Osteocyte (in vitro differentiated cells): Measurements from ENCODE around the gene MRPS30. TPM values are rescaled to one million over a fixed set of nuclear protein-coding genes. Genes with fewer than 3 reads are reported as not detected.
"Not testable (repeated sequence)": the region's sequence is repeated elsewhere in the genome, so short reads cannot be mapped to it uniquely, and the experiment has no call there.

Source experiments
- DNase-seq: peaks from one replicate; pipeline ENCODE4 v3.0.0; 2021; ENCODE audit warnings: mixed read lengths; ENCODE audit not compliant: unreplicated experiment; ENCODE audit errors: extremely low spot score
- H3K27ac Mint-ChIP-seq: one replicate; pipeline ENCODE4 v1.8.0; 2021; ENCODE audit warnings: mild to moderate bottlenecking, mixed read lengths; ENCODE audit not compliant: unreplicated experiment
- H3K27me3 Mint-ChIP-seq: one replicate; pipeline ENCODE4 v1.8.0; 2021; ENCODE audit warnings: mixed read lengths; ENCODE audit not compliant: unreplicated experiment
- H3K36me3 Mint-ChIP-seq: one replicate; pipeline ENCODE4 v1.8.0; 2021; ENCODE audit warnings: mixed read lengths; ENCODE audit not compliant: unreplicated experiment
- H3K4me1 Mint-ChIP-seq: one replicate; pipeline ENCODE4 v1.8.0; 2021; ENCODE audit warnings: mixed read lengths; ENCODE audit not compliant: unreplicated experiment
- H3K4me3 Mint-ChIP-seq: one replicate; pipeline ENCODE4 v1.8.0; 2021; ENCODE audit warnings: mild to moderate bottlenecking, moderate library complexity, mixed read lengths; ENCODE audit not compliant: unreplicated experiment
- H3K9me3 Mint-ChIP-seq: one replicate; pipeline ENCODE4 v1.8.0; 2021; ENCODE audit warnings: mixed read lengths; ENCODE audit not compliant: unreplicated experiment
- long read RNA-seq: library from polyadenylated mRNA; unstranded; transcript quantifications from one replicate; pipeline ENCODE4 v2.0.0, GENCODE V29; 2021
- total RNA-seq: library from RNA; stranded (reverse); gene quantifications from 2 replicates; pipeline ENCODE4 v1.2.1, GENCODE V29; 2021
- TF ChIP-seq, protein P1 (sequence below): fragments of 200-600 bp; sonication (generic); IDR thresholded peaks from 2 replicates; pipeline ENCODE4 v1.5.0; 2021; ENCODE audit warnings: antibody characterized with exemption, mild to moderate bottlenecking, moderate library complexity

MRPS30 gene
- 35.3 and 40.2 TPM in 2 replicates for total RNA-seq
- long read RNA-seq, transcript MRPS30-202 (5 exons, 1,678 nt) = major isoform, 62 of 64 reads
- long read RNA-seq, partial matches to known transcripts = 0 of 64 reads
- long read RNA-seq, other reads (novel, unspliced or antisense) = 2 of 64 reads

DNA sequence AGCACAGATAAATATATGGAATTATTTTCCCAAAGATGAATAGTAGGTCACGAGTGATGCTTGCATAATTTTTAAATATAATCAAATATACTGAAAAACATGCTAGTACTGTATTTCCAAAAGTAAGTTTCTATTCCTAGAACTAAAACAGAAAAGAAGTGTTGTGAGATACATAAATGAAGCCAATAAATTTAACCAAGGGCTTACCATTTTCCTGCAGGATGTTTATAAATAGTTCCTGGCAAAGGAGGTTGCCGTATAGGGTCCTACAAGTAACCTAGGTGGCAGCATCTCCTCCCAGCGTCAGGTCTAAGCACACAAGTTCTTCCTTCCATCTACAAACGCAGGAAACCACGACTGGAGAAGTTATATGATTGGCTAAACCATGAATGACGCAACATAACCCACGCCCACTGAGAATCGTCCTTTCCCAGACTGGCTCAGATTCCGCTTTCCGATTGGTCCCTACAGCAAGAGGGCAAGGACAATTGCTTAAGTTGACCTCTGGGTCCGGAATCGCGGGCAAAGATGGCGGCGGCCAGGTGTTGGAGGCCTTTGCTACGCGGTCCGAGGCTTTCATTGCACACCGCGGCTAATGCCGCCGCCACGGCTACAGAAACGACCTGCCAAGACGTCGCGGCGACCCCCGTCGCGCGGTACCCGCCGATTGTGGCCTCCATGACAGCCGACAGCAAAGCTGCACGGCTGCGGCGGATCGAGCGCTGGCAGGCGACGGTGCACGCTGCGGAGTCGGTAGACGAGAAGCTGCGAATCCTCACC lies at the start of gene MRPS30:
MRPS30 (plus strand) TSS at position 513 of the 780 bp plus-strand sequence; CDS start at position 529, 16 bp downstream.
- peak; percentile 95 for DNase-seq
- Mint-ChIP-seq H3K36me3 (peaks cover 11% of the 10 kb centered on the region), H3K4me3 (peak within 1 kb of the TSS; percentile 93), H3K9me3 (no peaks in the 10 kb centered on the region), H3K27me3 (no peaks in the 10 kb centered on the region), H3K4me1 (peaks cover 23% of the 10 kb centered on the region), H3K27ac (peak within 1 kb of the TSS; percentile 95)
- TF ChIP-seq, protein P1, sequence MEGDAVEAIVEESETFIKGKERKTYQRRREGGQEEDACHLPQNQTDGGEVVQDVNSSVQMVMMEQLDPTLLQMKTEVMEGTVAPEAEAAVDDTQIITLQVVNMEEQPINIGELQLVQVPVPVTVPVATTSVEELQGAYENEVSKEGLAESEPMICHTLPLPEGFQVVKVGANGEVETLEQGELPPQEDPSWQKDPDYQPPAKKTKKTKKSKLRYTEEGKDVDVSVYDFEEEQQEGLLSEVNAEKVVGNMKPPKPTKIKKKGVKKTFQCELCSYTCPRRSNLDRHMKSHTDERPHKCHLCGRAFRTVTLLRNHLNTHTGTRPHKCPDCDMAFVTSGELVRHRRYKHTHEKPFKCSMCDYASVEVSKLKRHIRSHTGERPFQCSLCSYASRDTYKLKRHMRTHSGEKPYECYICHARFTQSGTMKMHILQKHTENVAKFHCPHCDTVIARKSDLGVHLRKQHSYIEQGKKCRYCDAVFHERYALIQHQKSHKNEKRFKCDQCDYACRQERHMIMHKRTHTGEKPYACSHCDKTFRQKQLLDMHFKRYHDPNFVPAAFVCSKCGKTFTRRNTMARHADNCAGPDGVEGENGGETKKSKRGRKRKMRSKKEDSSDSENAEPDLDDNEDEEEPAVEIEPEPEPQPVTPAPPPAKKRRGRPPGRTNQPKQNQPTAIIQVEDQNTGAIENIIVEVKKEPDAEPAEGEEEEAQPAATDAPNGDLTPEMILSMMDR = peak; percentile 55

GRCh38 chr5:44769200-44769876 lies 39.4 kb upstream of the MRPS30 start:
- H3K27ac Mint-ChIP-seq = no peak overlapping the region
- no peaks in the 10 kb centered on the region for H3K36me3 Mint-ChIP-seq
- peaks cover 18% of the 10 kb centered on the region for H3K27me3 Mint-ChIP-seq
- DNase-seq = no peak
- no peaks in the 10 kb centered on the region for H3K4me1 Mint-ChIP-seq
- H3K9me3 Mint-ChIP-seq = no peaks in the 10 kb centered on the region
- H3K4me3 Mint-ChIP-seq = no peak overlapping the region
- TF ChIP-seq, protein P1 = no peak

DNA sequence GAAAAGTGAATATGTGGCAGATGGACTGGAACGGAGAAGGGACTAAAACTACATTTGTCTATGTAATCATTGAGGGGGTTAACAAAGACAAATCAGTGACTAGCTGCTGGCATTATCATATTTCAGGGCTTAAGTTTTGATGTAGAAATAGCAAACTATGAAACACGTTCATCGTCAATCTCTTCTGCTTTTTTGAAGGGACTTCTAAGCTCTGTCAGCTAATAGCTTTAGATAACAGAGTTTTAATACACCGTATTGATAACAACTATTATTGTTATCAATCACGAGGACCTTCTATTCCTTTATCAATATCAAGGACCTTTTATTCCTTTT lies 38.9 kb upstream of the MRPS30 start:
- H3K36me3 Mint-ChIP-seq = no peaks in the 10 kb centered on the region

GRCh38 chr5:44770780-44771717 lies 37.7 kb upstream of the MRPS30 start:
- DNase-seq = no peak
- no peaks in the 10 kb centered on the region for H3K4me1 Mint-ChIP-seq
- TF ChIP-seq, protein P1 = no peak
- H3K4me3 Mint-ChIP-seq = no peak overlapping the region
- no peaks in the 10 kb centered on the region for H3K9me3 Mint-ChIP-seq
- no peak overlapping the region for H3K27ac Mint-ChIP-seq
- H3K27me3 Mint-ChIP-seq = peaks cover 18% of the 10 kb centered on the region
- H3K36me3 Mint-ChIP-seq = no peaks in the 10 kb centered on the region

More for the DNA sequence above, 38.9 kb upstream of the MRPS30 start:
- H3K27me3 Mint-ChIP-seq = peaks cover 18% of the 10 kb centered on the region
- DNase-seq = no peak
- H3K9me3 Mint-ChIP-seq = no peaks in the 10 kb centered on the region
- TF ChIP-seq, protein P1 = no peak
- no peak overlapping the region for H3K27ac Mint-ChIP-seq
- H3K4me3 Mint-ChIP-seq = no peak overlapping the region
- no peaks in the 10 kb centered on the region for H3K4me1 Mint-ChIP-seq

DNA sequence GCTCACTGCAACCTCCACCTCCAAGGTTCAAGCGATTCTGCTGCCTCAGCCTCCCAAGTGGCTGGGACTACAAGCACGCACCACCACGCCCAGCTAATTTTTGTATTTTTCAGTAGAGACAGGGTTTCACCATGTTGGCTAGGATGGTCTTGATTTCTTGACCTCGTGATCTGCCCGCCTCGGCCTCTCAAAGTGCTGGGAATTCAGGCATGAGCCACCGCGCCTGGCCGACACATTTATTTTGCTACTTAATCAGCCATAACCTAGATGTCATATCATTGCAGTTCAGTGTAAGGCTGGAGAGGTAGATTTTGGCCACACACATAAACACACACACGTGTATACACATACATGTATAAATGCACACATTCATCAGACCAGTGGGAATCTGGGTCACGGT lies 36.4 kb upstream of the MRPS30 start:
- not testable (repeated sequence) for H3K36me3 Mint-ChIP-seq, H3K9me3 Mint-ChIP-seq, H3K4me3 Mint-ChIP-seq, H3K4me1 Mint-ChIP-seq, DNase-seq, H3K27ac Mint-ChIP-seq
- H3K27me3 Mint-ChIP-seq = peaks cover 18% of the 10 kb centered on the region
